ENCODE results near the gene OR2T2.

- TF ChIP-seq POLR2A (IDR thresholded peaks at IDR 0.05) (no peak), CTCF (IDR thresholded peaks at IDR 0.05) (no peak)
These were observed 29.2 kb upstream of the OR2T2 start for GRCh38 chr1:248416226-248416625.

Data from uterus (tissue), 2 donors.